AG08395 (cell line): ENCODE data around the gene RFESD.
"Not testable (repeated sequence)": the region's sequence is repeated elsewhere in the genome, so short reads cannot be mapped to it uniquely, and the experiment has no call there.

ENCODE experiments used
- DNase-seq: peaks from one replicate; pipeline ENCODE4 v3.0.0; 2012; ENCODE audit warnings: mixed read lengths, low spot score

RFESD gene

DNA sequence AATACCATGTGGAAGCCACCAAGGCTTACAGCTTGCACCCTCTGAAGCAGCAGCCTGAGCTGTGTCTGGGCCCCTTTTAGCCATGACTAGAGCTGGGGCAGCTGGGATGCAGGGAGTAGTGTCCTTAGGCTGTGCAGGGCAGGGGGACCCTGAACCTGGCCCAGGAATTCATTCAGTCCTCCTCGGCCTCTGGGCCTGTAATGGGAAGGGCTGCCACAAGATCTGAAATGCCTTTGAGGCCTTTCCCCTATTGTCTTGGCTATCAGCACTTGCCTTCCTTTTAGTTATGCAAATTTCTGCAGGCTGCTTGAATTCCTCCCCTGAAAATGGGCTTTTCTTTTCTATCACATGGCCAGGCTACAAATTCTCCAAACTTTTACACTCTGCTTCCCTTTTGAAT is 17.6 kb upstream of the RFESD start:
- no peak for DNase-seq

DNA sequence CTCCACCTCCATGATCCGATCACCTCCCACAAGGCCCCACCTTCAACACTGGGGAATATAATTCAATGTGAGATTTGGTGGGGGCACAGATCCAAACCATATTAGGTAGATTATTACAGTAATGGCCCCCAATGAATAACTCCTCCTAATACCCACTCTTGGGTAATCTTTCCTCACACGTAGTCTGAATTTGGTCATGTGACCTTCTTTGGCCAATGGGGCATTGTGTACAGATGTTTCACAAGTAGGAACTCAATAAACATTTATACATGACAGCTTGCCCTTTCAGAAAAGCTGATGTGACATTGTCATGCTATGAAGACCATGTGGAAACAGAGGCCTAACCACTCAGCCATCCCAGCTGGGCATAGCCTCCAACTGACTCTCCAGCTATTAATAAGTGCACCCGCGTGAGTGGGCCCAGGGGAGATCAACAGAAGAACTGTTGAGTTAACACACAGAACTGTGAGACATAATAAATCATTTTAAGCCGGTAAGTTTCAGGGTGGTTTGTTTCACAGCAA is 16.1 kb upstream of the RFESD start:
- no peak for DNase-seq

DNA sequence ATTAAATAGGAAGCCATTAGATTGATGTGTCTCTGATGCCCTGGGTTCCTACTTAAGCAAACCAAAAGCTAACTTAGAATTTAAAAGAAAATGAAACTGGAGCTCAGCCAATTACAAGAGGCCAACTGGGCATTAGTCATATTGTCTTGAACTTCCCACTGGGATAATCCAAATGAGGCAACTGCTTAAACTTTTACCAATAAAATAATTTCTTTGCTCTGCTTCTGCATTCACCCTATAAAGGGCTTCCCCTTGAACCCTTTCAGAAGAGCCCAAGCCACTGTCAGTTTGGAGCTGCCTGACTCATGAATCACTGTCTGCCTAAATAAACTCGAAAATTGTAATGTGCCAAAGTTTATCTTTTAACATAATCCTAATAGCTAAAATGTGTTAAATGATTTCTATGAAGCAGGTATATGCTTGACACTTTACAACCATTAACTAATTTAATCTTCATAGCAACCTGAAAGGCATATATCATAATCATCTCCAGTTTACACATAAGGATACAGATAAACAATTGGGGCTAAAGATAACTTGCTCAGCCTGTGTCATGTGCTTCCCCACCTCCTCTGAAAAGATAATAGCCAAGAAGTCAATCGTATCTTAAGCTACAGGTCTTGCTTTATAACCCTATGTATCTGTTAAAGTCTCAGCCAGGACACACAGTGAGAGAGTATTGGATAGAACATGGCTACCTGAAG is 15.2 kb upstream of the RFESD start:
- peak; percentile 73 for DNase-seq

DNA sequence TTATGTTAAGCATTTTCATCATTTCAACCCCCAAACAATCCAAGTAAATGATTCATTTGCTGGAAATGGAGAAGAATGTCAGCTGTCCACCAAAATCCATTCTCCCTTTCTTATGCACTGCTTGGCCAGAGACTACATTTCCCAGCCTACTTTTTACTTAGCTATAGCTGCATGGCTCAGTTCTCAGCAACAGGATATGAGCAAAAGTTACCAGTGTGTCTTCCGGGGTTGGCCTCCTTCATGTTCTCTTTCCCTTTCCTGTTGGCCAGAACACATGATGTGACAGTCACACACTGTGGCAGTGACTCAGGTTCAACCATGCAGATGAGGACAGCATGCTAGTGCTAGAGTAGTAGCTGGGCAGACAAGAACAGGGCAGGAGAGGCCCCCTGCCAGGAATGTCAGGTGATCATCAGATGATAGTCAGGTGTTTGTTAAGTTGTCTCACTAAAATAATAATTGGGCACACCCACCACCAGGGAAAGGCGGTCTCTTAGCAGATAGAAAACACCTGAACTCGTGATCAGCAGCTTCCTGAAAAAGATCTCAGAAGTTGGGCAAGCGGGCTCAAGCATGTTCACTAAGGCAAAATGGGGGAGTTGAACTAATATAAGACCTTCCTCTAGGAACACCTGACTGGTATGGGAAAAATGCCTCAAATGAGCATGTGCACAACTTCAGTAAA is 14.4 kb upstream of the RFESD start:
- peak; percentile 46 for DNase-seq

DNA sequence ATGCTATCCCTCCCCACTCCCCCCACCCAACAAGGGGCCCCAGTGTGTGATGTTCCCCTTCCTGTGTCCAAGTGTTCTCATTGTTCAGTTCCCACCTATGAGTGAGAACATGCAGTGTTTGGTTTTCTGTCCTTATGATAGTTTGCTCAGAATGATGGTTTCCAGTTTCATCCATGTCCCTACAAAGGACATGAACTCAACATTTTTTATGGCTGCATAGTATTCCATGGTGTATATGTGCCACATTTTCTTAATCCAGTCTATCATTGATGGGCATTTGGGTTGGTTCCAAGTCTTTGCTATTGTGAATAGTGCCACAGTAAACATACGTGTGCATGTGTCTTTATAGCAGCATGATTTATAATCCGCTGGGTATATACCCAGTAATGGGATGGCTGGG is 13.6 kb upstream of the RFESD start:
- not testable (repeated sequence) for DNase-seq

DNA sequence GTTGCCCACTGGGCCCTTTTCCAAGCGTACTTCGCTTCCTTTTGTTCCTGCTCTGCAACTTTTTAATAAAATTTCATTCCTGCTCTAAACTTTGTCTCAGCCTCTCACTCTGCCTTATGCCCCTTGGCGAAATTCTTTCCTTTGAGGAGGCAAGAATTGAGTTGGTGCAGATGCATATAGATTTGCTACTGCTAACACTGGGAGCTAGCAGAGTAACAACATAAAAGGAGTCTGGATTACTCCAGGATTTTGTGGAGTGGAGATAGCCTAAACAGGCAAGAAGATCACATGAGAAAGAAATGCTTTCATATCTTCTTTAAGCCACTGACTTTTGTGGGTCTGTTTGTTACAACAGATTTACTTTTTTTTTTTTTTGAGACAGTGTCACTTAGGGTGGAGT is 12.9 kb upstream of the RFESD start:
- no peak for DNase-seq

DNA sequence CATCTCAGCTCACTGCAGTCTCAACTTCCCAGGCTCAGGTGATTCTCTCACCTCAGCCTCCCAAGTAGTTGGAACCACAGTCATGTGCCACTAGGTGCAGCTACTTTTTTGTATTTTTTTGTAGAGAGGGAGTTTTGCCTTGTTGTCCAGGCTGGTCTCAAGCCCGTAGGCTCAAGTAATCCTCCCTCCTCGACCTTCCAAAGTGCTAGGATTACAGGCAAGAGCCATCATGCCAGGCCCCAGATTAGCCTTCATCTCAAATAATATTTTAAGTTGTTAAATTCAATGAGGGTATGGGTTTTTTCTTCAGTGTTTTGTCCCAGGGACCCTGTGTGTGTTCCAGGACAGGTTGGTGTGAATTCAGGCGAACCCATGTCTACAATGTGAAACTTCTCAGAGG is 12.5 kb upstream of the RFESD start:
- no peak for DNase-seq

DNA sequence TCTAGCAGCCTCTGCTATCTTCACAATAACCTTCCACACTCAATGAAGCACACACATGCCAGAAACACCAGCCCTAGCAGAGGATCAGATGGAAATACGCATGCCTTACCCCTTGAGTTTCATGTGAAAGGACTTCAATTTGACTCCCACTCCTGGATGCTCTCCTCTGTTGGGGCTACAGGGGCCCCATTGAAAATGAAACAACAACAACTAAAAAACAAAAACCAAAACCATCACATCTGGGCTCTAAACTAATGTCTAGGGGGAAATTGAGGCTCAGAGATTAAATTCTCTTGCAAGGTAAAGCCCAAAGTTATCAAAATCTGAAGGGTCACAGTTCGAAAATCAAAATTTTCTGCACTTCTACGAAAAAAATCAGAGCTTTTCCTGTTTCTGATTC is 7.9 kb upstream of the RFESD start:
- no peak for DNase-seq

DNA sequence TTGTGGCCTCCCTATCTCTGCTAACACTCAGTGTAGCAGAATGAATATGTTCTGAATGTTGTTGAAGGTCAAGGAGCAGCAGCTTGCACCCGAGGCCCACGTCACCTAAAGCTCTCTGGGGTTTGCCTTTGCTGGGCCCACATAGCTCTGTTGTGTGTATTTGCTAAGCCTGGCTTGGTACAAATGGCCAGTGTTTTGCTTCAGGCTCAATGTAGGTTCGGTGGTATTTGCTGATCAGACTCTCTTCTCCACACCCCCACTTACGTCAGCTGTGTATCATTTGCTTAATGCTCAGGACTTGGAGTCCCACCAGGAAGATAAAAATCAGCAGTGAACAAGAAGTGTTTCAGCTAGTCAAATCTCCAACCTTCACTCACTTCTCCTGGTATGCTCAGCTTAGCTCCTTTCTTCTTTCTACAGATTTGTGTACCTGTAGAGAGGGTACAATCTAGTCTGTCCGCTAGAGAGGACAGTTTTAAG is 4.8 kb upstream of the RFESD start:
- no peak for DNase-seq

DNA sequence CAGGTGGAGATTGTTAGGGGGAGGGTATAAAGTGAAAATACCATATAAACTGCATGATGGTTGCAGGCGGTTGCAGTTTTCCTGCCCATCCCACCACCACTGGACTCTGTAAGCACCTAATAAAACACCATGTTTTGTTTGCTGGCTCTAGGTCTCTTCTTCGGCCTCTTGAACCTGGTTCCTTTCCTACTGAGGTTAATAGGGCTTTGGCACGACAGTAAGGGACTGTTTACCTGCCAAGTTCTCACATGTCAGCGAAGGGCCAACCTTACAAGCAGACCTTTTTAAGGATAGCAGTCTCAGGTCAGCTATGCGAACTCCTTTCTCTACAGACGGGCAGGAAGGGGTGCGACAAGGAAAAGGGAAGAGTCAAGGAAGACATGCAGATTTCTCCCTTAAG is 3.4 kb upstream of the RFESD start:
- DNase-seq, result no peak

DNA sequence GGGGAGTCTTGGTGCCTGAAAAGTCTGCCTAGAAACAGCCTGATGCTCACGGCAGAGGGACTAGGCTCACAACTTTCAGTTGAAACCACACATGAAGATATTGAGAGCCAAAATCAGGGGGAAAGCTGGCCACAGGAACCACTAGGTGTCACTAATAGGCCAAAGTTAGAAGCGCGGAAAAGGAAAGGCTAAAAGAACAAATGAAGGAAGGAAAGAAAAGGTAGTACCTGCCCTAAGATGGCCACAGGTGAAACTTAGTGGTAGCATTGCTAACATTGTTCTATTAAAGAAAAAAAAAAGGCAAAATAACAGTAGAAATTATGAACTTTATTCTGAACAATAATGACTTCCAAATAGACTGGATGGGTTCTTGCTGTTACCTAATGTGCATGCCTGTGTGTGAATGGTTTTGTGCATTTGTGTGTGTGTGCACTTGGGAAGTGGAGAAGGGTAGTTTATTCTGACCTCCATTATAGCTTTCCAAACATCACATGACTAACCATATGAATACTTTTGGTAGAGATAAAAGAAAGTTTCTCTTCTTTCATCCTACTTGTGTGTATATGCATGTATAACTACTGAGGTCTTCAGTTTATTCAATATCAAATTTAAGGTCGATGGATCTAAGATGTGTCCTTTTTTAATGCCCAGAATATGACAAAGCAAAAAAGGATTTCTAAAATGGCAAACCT is 2.1 kb upstream of the RFESD start:
- peak; percentile 56 for DNase-seq

DNA sequence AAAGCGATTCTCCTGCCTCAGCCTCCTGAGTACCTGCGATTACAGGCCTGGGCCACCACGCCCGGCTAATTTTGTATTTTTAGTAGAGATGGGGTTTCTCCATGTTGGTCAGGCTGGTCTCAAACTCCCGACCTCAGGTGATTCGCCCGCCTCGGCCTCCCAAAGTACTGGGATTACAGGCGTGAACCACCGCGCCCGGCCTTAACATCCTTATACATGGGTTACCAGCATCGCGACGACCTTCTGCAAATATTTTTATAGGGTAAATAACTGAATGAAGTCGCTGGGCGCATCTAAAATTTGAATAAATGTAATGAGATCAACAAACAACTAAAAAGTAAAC is 380 bp upstream of the RFESD start:
- DNase-seq, result not testable (repeated sequence)

DNA sequence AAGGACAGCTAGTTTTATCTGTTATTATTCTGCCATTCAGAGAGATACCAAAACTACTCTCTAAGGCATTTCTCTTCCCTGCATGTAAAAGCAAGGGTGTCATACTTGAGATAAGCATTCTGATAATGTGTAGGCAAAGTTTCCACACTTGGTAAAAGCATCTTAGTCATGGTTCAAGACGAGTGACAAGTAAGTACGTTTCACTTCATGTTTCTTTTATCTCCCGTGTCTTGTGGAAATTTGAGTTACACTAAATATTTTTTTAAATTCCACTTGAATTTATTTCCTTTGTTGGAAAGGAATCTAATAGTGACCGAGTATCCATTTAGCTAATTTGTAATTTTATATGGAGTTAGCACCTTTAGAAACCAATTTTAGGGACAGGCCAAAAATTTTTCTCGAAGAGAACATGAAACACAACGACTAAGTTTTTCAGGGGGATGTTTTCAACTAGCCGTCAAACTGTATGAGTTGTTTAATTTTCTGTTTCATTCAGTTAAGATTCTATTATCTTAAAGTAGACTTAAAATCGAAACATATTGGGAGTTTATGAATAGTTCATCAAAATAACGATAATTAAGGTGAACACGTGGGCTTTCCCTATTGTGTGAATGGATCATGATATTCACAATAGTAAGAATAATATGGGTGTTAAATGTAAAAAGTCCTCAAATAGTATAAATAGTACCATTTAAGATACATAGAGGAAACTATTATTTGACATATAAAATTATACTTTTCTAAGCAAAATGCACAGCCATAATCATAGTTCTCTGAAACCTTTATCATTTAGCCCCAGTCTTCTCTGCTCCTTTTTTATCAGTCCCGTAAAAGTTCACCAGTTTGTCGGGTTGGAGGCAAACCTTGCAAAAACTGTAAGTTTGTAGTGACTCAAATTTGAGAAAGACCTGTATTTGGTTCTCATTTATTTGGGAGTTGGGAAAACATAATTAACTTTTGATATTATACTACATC is 1.6 kb downstream of the RFESD start:
- DNase-seq, result no peak

DNA sequence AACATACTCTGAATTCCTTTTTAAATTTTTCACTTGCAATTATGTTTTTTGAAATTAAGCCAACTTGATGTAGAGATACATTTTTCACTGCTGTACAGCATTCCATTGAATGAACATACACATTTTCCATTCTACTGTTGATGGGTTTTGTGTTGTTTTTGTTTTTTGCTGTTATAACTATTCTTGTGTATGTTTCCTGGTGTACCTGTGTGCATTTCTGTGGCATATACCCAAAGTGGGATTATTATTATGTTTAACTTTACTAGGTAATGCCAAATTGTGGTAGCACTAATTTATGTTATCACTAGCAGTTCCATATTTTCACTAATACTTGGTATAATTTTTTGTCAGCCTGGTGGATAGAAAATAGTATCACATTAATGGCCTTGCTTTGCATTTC is 2.7 kb downstream of the RFESD start:
- no peak for DNase-seq

DNA sequence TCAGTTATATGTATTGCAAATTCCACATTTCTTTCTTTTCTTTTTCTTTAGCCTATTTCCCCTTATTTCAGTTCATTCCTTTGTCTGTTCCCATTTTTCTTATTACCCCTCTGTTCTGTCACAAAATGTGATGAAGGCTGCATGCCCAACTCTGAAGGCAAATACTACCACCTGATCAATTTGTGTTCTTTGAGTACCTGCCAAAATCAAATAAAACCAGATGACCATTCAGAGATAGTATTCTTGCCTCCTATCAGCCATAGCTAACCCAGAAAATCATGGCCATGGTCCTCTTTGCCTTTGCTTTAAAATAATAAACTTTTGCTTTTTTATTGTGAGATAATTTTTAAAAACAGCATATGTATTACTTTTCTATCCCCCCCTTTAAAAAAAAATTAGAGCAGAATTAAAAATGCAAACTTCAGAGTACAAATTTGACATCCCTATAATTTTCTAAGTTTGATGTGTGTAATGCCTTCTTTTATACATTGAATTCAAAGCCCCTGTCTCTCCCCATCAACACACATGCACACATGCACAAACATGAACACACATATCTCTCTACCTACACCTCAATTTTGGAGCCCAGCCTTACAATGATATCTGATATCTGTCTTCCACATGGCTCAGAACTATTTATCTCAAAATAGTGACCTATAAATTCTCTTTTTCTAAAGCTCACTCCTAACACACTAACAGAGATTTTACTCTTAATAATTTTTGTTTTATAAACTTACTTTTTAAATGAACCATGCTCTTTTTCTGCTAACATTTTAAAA is 3.5 kb downstream of the RFESD start:
- no peak for DNase-seq

DNA sequence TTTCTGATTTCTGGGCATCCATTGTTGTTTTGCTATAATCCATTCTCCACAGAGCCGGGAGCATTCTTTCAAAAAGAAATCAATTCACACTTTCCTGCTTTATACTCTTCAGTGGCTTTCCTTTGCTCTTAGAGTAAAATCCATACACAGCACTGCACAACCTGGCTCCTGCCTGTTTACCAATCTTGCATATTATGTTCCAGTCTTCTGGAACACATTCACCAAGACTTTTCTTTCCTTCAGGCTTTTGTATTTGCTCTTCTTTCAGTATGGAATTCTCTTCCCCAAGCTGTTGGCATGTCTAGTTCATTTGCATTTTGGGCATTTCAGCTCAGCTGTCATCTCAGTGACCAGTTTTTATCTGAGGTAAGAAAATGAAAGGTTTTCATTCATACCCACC is 6.3 kb downstream of the RFESD start:
- no peak for DNase-seq

DNA sequence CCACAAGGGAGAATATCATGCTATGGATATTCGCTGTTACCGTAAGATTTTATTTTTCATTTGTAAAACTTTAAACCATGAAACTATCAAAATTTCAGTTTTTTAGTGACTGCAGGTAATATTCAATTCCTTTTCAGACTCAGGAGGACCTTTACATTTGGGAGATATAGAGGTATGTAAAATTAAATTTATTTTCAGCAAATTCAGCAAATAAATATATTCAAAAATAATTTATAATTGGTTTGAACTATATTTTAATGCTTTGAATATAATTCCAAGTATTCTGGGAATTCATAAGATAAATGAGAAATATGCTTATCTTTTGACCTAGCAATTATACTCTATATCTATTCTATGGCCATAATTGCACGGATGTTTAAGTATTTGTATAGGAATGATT is 7.6 kb downstream of the RFESD start:
- DNase-seq, result no peak

DNA sequence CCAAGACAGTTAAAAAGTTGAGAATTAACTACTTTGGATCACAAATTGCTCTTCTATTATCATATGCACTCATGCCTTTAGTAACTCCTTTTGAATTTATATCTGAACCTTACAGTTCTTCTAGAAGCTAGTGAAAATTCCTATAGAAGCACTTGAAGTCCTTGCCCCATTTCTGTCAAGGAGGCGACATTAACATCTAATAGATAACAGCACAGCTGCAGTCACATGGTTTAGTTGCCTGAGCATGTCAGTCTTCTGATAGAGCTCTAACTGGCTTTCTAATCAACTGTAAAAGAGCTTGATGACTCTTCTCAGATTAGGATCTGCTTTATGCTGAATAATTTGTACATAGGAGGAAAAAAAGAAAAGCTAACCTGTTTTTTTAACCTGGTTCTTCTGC is 9.0 kb downstream of the RFESD start:
- DNase-seq, result no peak

DNA sequence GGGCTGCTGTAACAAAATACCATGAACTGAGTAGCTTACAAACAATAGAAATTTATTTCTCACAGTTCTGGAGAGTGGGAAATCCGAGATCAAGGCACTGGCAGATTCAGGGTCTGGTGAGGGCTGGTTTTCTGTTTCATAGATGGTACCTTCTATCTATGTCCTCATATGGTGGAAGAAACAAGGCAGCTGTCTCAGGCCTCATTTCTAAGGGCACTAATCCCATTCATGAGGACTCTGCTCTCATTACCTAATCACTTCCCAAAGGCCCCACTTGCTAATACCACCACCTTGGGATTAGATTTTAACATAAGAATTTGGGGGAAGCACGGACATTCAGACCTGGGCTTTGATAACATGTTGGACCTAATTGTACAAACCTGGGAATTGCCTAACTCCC is 13.5 kb downstream of the RFESD start:
- DNase-seq, result no peak

DNA sequence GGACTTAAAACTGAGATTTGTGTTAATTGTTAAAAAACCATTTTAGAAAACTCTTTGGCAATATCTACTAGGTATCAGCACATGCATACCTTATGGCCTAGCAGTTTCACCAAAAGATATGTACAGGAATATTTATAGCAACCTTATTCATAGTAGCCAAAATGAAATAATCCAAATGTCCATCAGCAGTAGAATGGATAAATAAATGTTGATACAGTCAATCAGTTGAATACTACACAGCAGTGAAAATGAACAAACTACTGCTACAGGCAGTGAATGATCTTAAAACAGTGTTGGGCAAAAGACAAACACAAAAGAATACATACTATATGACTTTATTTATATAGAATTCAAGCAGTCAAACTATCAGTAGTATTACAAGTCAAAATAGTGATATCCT is 16.4 kb downstream of the RFESD start:
- no peak for DNase-seq

DNA sequence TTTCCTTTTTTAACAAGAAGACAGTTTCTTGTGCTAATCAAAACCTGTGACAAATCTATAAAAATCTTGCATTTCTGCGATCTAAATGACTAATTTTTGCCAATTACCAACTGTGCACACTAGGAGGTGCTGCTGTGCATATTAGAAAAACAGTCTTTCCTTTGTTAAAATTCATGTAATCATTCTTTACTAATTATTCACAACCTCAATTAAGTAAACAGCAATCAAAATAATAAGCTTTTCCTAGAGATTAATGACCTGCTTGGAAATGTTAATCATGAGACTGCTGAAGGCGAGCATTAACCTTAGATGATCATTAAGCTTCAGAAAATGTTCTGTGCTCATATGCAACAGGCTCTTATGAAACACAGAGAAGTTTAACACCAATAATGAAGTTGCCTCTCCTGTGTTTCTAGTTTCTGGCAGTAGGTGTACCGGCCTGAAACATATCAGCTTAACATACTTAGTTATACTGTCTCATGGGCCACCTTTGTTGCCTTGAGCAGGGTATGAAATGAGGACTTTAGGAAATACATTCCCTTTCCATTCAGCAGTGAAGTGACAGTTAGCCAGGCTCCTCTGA is 17.7 kb downstream of the RFESD start:
- peak; percentile 28 for DNase-seq
